Ovary (tissue), 9 donors: ENCODE measurements around the gene CSF1R. TPM values are rescaled to one million over a fixed set of nuclear protein-coding genes. Genes with fewer than 3 reads are reported as not detected.

Experiments used
- DNase-seq, 5 donors: peaks; one replicate each; pipeline ENCODE4 v3.0.0-alpha.2; 2019 to 2020
- H3K27ac ChIP-seq, 2 donors: fragments of 200-600 bp; one replicate each; pipeline versions ENCODE4 v1.5.1 to v1.8.0; 2019 to 2022
- H3K27me3 ChIP-seq: fragments of 200-600 bp; one replicate; pipeline ENCODE4 v1.8.0; 2022
- H3K36me3 ChIP-seq: fragments of 200-600 bp; sonication (generic); one replicate; pipeline ENCODE4 v1.5.1; 2019
- H3K4me1 ChIP-seq: one replicate; pipeline ENCODE4 v1.8.1; 2013; ENCODE audit warnings: mild to moderate bottlenecking, moderate library complexity; ENCODE audit not compliant: insufficient read depth
- H3K4me3 ChIP-seq: fragments of 200-600 bp; sonication (generic); one replicate; pipeline ENCODE4 v1.5.1; 2017
- H3K9me3 ChIP-seq, 2 donors: fragments of 200-600 bp in 1 of 2; sonication (generic) in 1 of 2; one replicate each; pipeline versions ENCODE4 v1.5.1 to v1.8.1; 2013 to 2019; ENCODE audit warnings: mild to moderate bottlenecking in 1 of 2, moderate library complexity in 1 of 2
- CTCF ChIP-seq, 3 donors: fragments of 450-650 bp in 2 of 3; fragments of 200-600 bp in 1 of 3; IDR thresholded peaks; one replicate each; pipeline versions ENCODE4 v1.5.1 to v1.8.0; 2016 to 2022; ENCODE audit warnings: antibody characterized with exemption in 3 of 3, mild to moderate bottlenecking in 1 of 3
- EP300 ChIP-seq: sonication (generic); formaldehyde crosslinking; IDR thresholded peaks from one replicate; pipeline ENCODE4 v1.6.1; 2017; ENCODE audit warnings: antibody characterized with exemption
- POLR2A ChIP-seq: fragments of 450-650 bp; IDR thresholded peaks from one replicate; pipeline ENCODE4 v1.6.1; 2017; ENCODE audit warnings: antibody characterized with exemption, mild to moderate bottlenecking, moderate library complexity
- WGBS, 3 donors: extraction: QIAGEN DNeasy Blood & Tissue Kit in 1 of 3; methylation state at CpG; one replicate each; pipeline versions ENCODE4 v1.1.5 to v1.1.7; 2013 to 2017; 5-methylcytosine and 5-hydroxymethylcytosine counted together
- intact Hi-C, 4 donors: fragments of 100-400 bp; cut with DNase I; formaldehyde crosslinking; loops; one replicate each; pipeline versions ENCODE4 v1.11.0 to v1.15.1; 2022 to 2023
- polyA plus RNA-seq, 2 donors: library from polyadenylated mRNA; stranded (reverse); fragments of 200-250 nt in 1 of 2; fragments of 350-450 nt in 1 of 2; fragmentation: Illumina TruSeq in 1 of 2; extraction: RNeasy Lipid Tissue Mini Kit (QIAGEN cat#74804) in 1 of 2; gene quantifications; one replicate each; pipeline ENCODE4 v1.2.3, GENCODE V29; 2013 to 2014
- total RNA-seq, 7 donors: library from RNA; depleted of rRNA in 2 of 7; stranded (reverse); fragments of >200 nt in 2 of 7; fragmentation: NEBNext Ultra II Directional in 3 of 7; extraction: Animal tissue kit (Norgen Biotek cat#: 25700) in 3 of 7; gene quantifications; one replicate each; pipeline versions ENCODE4 v1.1.0 to v1.2.4, GENCODE V29; 2016 to 2023
- donor health status: DM: no; HTN: no; CAD: no; lungs with moderate emphysema.
- donor health status: DM: no; HTN: no; CAD: no.
- donor health status: Bipolar disorder and iron deficiency.
- donor health status: DM: yes; HTN: yes; CAD: no.
- donor health status: DM: no; HTN: no; CAD: no.
- donor health status: DM: yes; HTN: yes; CAD: no.

Gene CSF1R
- total and polyA plus RNA-seq, 9 donors = 7.6 to 41.9 (median 16.4) TPM

- DNase-seq = peak in 1 of 5 donors; percentile 18
- no peaks in the 10 kb centered on the region for H3K36me3 ChIP-seq
- H3K27me3 ChIP-seq = no peaks in the 10 kb centered on the region
- no peaks in the 10 kb centered on the region for H3K4me1 ChIP-seq
- H3K4me3 ChIP-seq = no peak overlapping the region
- intact Hi-C loops = no loop called here
- WGBS, 3 donors = 75 to 80% (median 77%) methylated on average over 5 of the region's 5 CpGs
- no peak for TF ChIP-seq CTCF (IDR thresholded peaks at IDR 0.05)
- TF ChIP-seq EP300 = no peak
- no peak for TF ChIP-seq POLR2A
- H3K27ac ChIP-seq = no peak overlapping the region
- no peaks in the 10 kb centered on the region for H3K9me3 ChIP-seq
Measured at GRCh38 chr5:150063638-150064037, 22.7 kb downstream of the CSF1R start.

- intact Hi-C loops = no loop called here
- WGBS, 3 donors = 82 to 93% (median 91%) methylated on average over 2 of the region's 2 CpGs
- Histone ChIP-seq H3K4me3 (no peak overlapping the region), H3K27ac (no peak overlapping the region), H3K4me1 (no peaks in the 10 kb centered on the region), H3K27me3 (no peaks in the 10 kb centered on the region), H3K9me3 (no peaks in the 10 kb centered on the region), H3K36me3 (no peaks in the 10 kb centered on the region)
- TF ChIP-seq EP300 (no peak), CTCF (IDR thresholded peaks at IDR 0.05) (no peak), POLR2A (no peak)
- no peak for DNase-seq
Measured at GRCh38 chr5:150062216-150062922, 24.0 kb downstream of the CSF1R start.

GRCh38 chr5:150061538-150061995, 24.8 kb downstream of the CSF1R start:
- peak in 1 of 5 donors; percentile 17 for DNase-seq
- Histone ChIP-seq H3K4me1 (no peaks in the 10 kb centered on the region), H3K36me3 (no peaks in the 10 kb centered on the region), H3K27me3 (no peaks in the 10 kb centered on the region), H3K9me3 (no peaks in the 10 kb centered on the region), H3K4me3 (no peak overlapping the region), H3K27ac (no peak overlapping the region)
- WGBS, 3 donors = 90 to 96% (median 93%) methylated on average over 12 of the region's 12 CpGs
- intact Hi-C loops = no loop called here
- TF ChIP-seq CTCF (IDR thresholded peaks at IDR 0.05) (no peak), POLR2A (no peak), EP300 (no peak)

- Histone ChIP-seq H3K27ac (no peak overlapping the region), H3K4me1 (no peaks in the 10 kb centered on the region), H3K36me3 (no peaks in the 10 kb centered on the region), H3K27me3 (no peaks in the 10 kb centered on the region), H3K9me3 (no peaks in the 10 kb centered on the region), H3K4me3 (no peak overlapping the region)
- intact Hi-C loops = no loop called here
- no peak for TF ChIP-seq CTCF (IDR thresholded peaks at IDR 0.05)
- TF ChIP-seq POLR2A = no peak
- TF ChIP-seq EP300 = no peak
- DNase-seq = peak in 1 of 5 donors; percentile 17
- WGBS, 3 donors = 67 to 87% (median 75%) methylated on average over 7 of the region's 7 CpGs
Measured at GRCh38 chr5:150060471-150060870, 25.9 kb downstream of the CSF1R start.
